H9 (cell line): ENCODE data around the gene TNXB. TPM values are rescaled to one million over a fixed set of nuclear protein-coding genes. Genes with fewer than 3 reads are reported as not detected.

Experiments
- DNase-seq: peaks from one replicate; pipeline ENCODE4 v3.0.0-alpha.2; 2017
- H2AFZ ChIP-seq: one replicate; pipeline ENCODE4 v1.6.1; 2013; ENCODE audit warnings: mild to moderate bottlenecking, low read length, control low read depth, moderate library complexity
- H2AK5ac ChIP-seq: 2 replicates; pipeline ENCODE4 v1.6.1; 2013; ENCODE audit warnings: low read length, control low read depth, mixed read lengths; ENCODE audit not compliant: insufficient read length
- H2BK120ac ChIP-seq: one replicate; pipeline ENCODE4 v1.6.1; 2013; ENCODE audit warnings: low read depth, mild to moderate bottlenecking, low read length, control low read depth, inconsistent platforms; ENCODE audit not compliant: poor library complexity, severe bottlenecking
- H2BK12ac ChIP-seq: 2 replicates; pipeline ENCODE4 v1.6.1; 2013; ENCODE audit warnings: low read length, control low read depth, mixed read lengths, low read depth; ENCODE audit not compliant: insufficient read length
- H2BK15ac ChIP-seq: 2 replicates; pipeline ENCODE4 v1.6.1; 2013; ENCODE audit warnings: low read depth, low read length, control low read depth
- H2BK20ac ChIP-seq: one replicate; pipeline ENCODE4 v1.6.1; 2013; ENCODE audit warnings: low read depth, mild to moderate bottlenecking, low read length, control low read depth, inconsistent platforms; ENCODE audit not compliant: poor library complexity, severe bottlenecking
- H2BK5ac ChIP-seq: 2 replicates; pipeline ENCODE4 v1.6.1; 2013; ENCODE audit warnings: low read length, control low read depth, mixed read lengths; ENCODE audit not compliant: insufficient read length
- H3K14ac ChIP-seq: 2 replicates; pipeline ENCODE4 v1.6.1; 2013; ENCODE audit warnings: low read length, control low read depth; ENCODE audit not compliant: insufficient read depth
- H3K18ac ChIP-seq: 2 replicates; pipeline ENCODE4 v1.6.1; 2013; ENCODE audit warnings: low read depth, mild to moderate bottlenecking, mixed read lengths, low read length, control low read depth; ENCODE audit not compliant: insufficient read length
- H3K23ac ChIP-seq: 2 replicates; pipeline ENCODE4 v1.6.1; 2013; ENCODE audit warnings: low read length, control low read depth, mixed read lengths, low read depth; ENCODE audit not compliant: insufficient read length
- H3K23me2 ChIP-seq: 2 replicates; pipeline ENCODE4 v1.6.1; 2013; ENCODE audit warnings: low read depth, mild to moderate bottlenecking, mixed read lengths, low read length, control low read depth; ENCODE audit not compliant: insufficient read length, poor library complexity, severe bottlenecking
- H3K27ac ChIP-seq: 2 replicates; pipeline ENCODE4 v1.5.1; 2013; ENCODE audit warnings: low read length, control low read depth, mixed read lengths, low read depth; ENCODE audit not compliant: insufficient read length
- H3K27me3 ChIP-seq: 2 replicates; pipeline ENCODE4 v1.6.1; 2013; ENCODE audit warnings: low read length, control low read depth, inconsistent platforms; ENCODE audit not compliant: insufficient read depth
- H3K4ac ChIP-seq: 2 replicates; pipeline ENCODE4 v1.6.1; 2013; ENCODE audit warnings: low read depth, mild to moderate bottlenecking, control low read depth, inconsistent platforms, low read length, moderate library complexity
- H3K4me1 ChIP-seq: 2 replicates; pipeline ENCODE4 v1.6.1; 2013; ENCODE audit warnings: low read length, control low read depth, inconsistent platforms; ENCODE audit not compliant: insufficient read depth
- H3K4me2 ChIP-seq: 2 replicates; pipeline ENCODE4 v1.6.1; 2013; ENCODE audit warnings: low read length, control low read depth, mixed read lengths; ENCODE audit not compliant: insufficient read length, insufficient read depth
- H3K56ac ChIP-seq: 2 replicates; pipeline ENCODE4 v1.6.1; 2013; ENCODE audit warnings: low read depth, mild to moderate bottlenecking, mixed read lengths, low read length, control low read depth; ENCODE audit not compliant: insufficient read length
- H3K79me1 ChIP-seq: 2 replicates; pipeline ENCODE4 v1.6.1; 2013; ENCODE audit warnings: low read depth, mild to moderate bottlenecking, moderate library complexity, low read length, control low read depth, inconsistent platforms; ENCODE audit not compliant: insufficient read depth, poor library complexity, severe bottlenecking
- H3K79me2 ChIP-seq: 2 replicates; pipeline ENCODE4 v1.6.1; 2013; ENCODE audit warnings: low read length, control low read depth, inconsistent platforms; ENCODE audit not compliant: insufficient read depth
- H3K9ac ChIP-seq: 2 replicates; pipeline ENCODE4 v1.6.1; 2013; ENCODE audit warnings: low read length, control low read depth, mixed read lengths; ENCODE audit not compliant: insufficient read length; ENCODE audit errors: extremely low read depth
- H3K9me3 ChIP-seq: one replicate; pipeline ENCODE4 v1.6.1; 2013; ENCODE audit warnings: low read depth, low read length, inconsistent platforms; ENCODE audit not compliant: control insufficient read depth
- H3T11ph ChIP-seq: one replicate; pipeline ENCODE4 v1.6.1; 2013; ENCODE audit warnings: mild to moderate bottlenecking, low read length, control low read depth, inconsistent platforms
- H4K20me1 ChIP-seq: one replicate; pipeline ENCODE4 v1.6.1; 2013; ENCODE audit not compliant: control insufficient read depth, insufficient read length, insufficient read depth
- H4K5ac ChIP-seq: 2 replicates; pipeline ENCODE4 v1.6.1; 2013; ENCODE audit warnings: low read depth, mild to moderate bottlenecking, mixed read lengths, low read length, control low read depth; ENCODE audit not compliant: insufficient read length
- H4K8ac ChIP-seq: replicated peaks from 2 replicates; pipeline ENCODE4 v1.6.1; 2013; ENCODE audit warnings: low read length, control low read depth, mixed read lengths, low read depth; ENCODE audit not compliant: insufficient read length
- H4K91ac ChIP-seq: 2 replicates; pipeline ENCODE4 v1.6.1; 2013; ENCODE audit warnings: low read depth, mild to moderate bottlenecking, moderate library complexity, mixed read lengths, low read length, control low read depth; ENCODE audit not compliant: insufficient read length
- H3K27ac Mint-ChIP-seq, 3 experiments: 2 replicates in 2 of 3; 3 replicates in 1 of 3; pipeline ENCODE4 v1.8.0; 2020 to 2021; ENCODE audit warnings: mixed read lengths in 3 of 3, mild to moderate bottlenecking in 1 of 3, moderate library complexity in 1 of 3
- H3K27me3 Mint-ChIP-seq: 2 replicates; pipeline ENCODE4 v1.8.0; 2021; ENCODE audit warnings: low read depth, mild to moderate bottlenecking, moderate library complexity, mixed read lengths
- H3K36me3 Mint-ChIP-seq, 3 experiments: 2 replicates in 2 of 3; 3 replicates in 1 of 3; pipeline ENCODE4 v1.8.0; 2020 to 2021; ENCODE audit warnings: low read depth in 3 of 3, mixed read lengths in 3 of 3; ENCODE audit not compliant: insufficient read depth in 1 of 3
- H3K4me1 Mint-ChIP-seq, 2 experiments: 2 replicates each; pipeline ENCODE4 v1.8.0; 2020; ENCODE audit warnings: mixed read lengths in 2 of 2
- H3K4me3 Mint-ChIP-seq, 2 experiments: 2 replicates in 1 of 2; 3 replicates in 1 of 2; pipeline ENCODE4 v1.8.0; 2020 to 2021; ENCODE audit warnings: mild to moderate bottlenecking in 2 of 2, mixed read lengths in 2 of 2, moderate library complexity in 1 of 2
- H3K9me3 Mint-ChIP-seq, 2 experiments: 2 replicates in 1 of 2; 3 replicates in 1 of 2; pipeline ENCODE4 v1.8.0; 2020; ENCODE audit warnings: mild to moderate bottlenecking in 2 of 2, mixed read lengths in 2 of 2, moderate library complexity in 1 of 2
- CTCF ChIP-seq: fragments of 200-600 bp; sonication (generic); conservative IDR thresholded peaks from 3 replicates; pipeline ENCODE4 v1.8.0; 2021; ENCODE audit warnings: antibody characterized with exemption, mild to moderate bottlenecking
- WGBS: extraction: QIAGEN DNeasy Blood & Tissue Kit; methylation state at CpG from one replicate; pipeline ENCODE4 v1.1.7; 2013; ENCODE audit warnings: missing lambda C conversion rate, low lambda C conversion rate, mixed read lengths; ENCODE audit not compliant: insufficient read length; ENCODE audit errors: extremely low coverage; 5-methylcytosine and 5-hydroxymethylcytosine counted together
- total RNA-seq: library from RNA; stranded (reverse); gene quantifications from 2 replicates; pipeline ENCODE4 v1.2.1, GENCODE V29; 2021

TNXB gene
- total RNA-seq, 1 experiment from 2014 or later = 5.0 TPM

- Mint-ChIP-seq H3K4me3 (no peak overlapping the region), H3K27ac (peak overlapping the region in 1 of 3 experiments; percentile 31; a peak in 2 of 7 replicates)
- no peak overlapping the region for H3K27ac ChIP-seq
Observed at GRCh38 chr6:32139590-32139989, 30.5 kb upstream of the TNXB start.

More at GRCh38 chr6:32139590-32139989, 30.5 kb upstream of the TNXB start:
- H3K4ac ChIP-seq = no peak overlapping the region
- H2BK12ac ChIP-seq = no peak overlapping the region
- no peaks in the 10 kb centered on the region for H3K36me3 Mint-ChIP-seq
- H3K23ac ChIP-seq = no peak overlapping the region
- H2BK5ac ChIP-seq = no peak overlapping the region
- H3T11ph ChIP-seq = no peak overlapping the region
- H2BK20ac ChIP-seq = peak overlapping the region; percentile 45
- H3K18ac ChIP-seq = no peak overlapping the region
- no peak overlapping the region for H2BK15ac ChIP-seq
- H3K4me1 ChIP-seq = no peaks in the 10 kb centered on the region
- H3K4me1 Mint-ChIP-seq = no peaks in the 10 kb centered on the region
- H4K5ac ChIP-seq = no peak overlapping the region
- H3K79me2 ChIP-seq = no peaks in the 10 kb centered on the region
- no peaks in the 10 kb centered on the region for H4K20me1 ChIP-seq
- H2BK120ac ChIP-seq = no peak overlapping the region
- no peaks in the 10 kb centered on the region for H3K23me2 ChIP-seq
- WGBS = no CpG with 5 or more reads among the region's 5 CpGs
- H2AFZ ChIP-seq = no peak overlapping the region
- no peaks in the 10 kb centered on the region for H3K27me3 ChIP-seq
- no peak overlapping the region for H3K56ac ChIP-seq
- peaks cover 5% of the 10 kb centered on the region for H3K27me3 Mint-ChIP-seq
- no peaks in the 10 kb centered on the region for H3K79me1 ChIP-seq
- H4K8ac ChIP-seq = no peak overlapping the region
- H3K9me3 Mint-ChIP-seq = no peaks in the 10 kb centered on the region
- H2AK5ac ChIP-seq = no peak overlapping the region
- H3K9me3 ChIP-seq = no peaks in the 10 kb centered on the region
- no peak overlapping the region for H4K91ac ChIP-seq
- H3K14ac ChIP-seq = no peak overlapping the region
- H3K9ac ChIP-seq = no peak overlapping the region
- TF ChIP-seq CTCF = no peak
- no peak overlapping the region for H3K4me2 ChIP-seq
- DNase-seq = no peak
